Natural killer cell treated with Interleukin-12 subunit alpha and Interleukin-12 subunit beta and Interleukin-15 and Interleukin-18, amount 100 ng/mL, for 72 hours (primary cell): ENCODE data around the gene COQ8B. TPM values are rescaled to one million over a fixed set of nuclear protein-coding genes. Genes with fewer than 3 reads are reported as not detected.

Source experiments
- ATAC-seq, 2 donors: fragments of 150-1000 bp; cut with Tn5 transposase in 1 of 2; sonication (Bioruptor Pico), chemical (Tn5 transposase) in 1 of 2; 2 replicates each; pipeline ENCODE4 v1.10.0; 2021
- DNase-seq: peaks from one replicate; pipeline ENCODE4 v3.0.0; 2022; ENCODE audit warnings: low spot score
- H3K27ac Mint-ChIP-seq, 2 donors: 1 replicate in 1 of 2; 2 replicates in 1 of 2; pipeline ENCODE4 v1.8.0; 2022; ENCODE audit warnings: mixed read lengths in 2 of 2, mild to moderate bottlenecking in 1 of 2, moderate library complexity in 1 of 2
- H3K27me3 Mint-ChIP-seq, 2 donors: 1 replicate in 1 of 2; 2 replicates in 1 of 2; pipeline ENCODE4 v1.8.0; 2022; ENCODE audit warnings: mixed read lengths in 2 of 2
- H3K36me3 Mint-ChIP-seq: one replicate; pipeline ENCODE4 v1.8.0; 2022; ENCODE audit warnings: mixed read lengths
- H3K4me1 Mint-ChIP-seq, 2 donors: 1 replicate in 1 of 2; 2 replicates in 1 of 2; pipeline ENCODE4 v1.8.0; 2022; ENCODE audit warnings: low read depth in 2 of 2, mixed read lengths in 2 of 2, mild to moderate bottlenecking in 1 of 2
- H3K4me3 Mint-ChIP-seq: one replicate; pipeline ENCODE4 v1.8.0; 2022; ENCODE audit warnings: mixed read lengths
- H3K9me3 Mint-ChIP-seq: 2 replicates; pipeline ENCODE4 v1.8.0; 2022; ENCODE audit warnings: mixed read lengths
- total RNA-seq, 2 donors: library from RNA; stranded (reverse); gene quantifications; one replicate each; pipeline ENCODE4 v1.2.3, GENCODE V29; 2022

The COQ8B gene
- total RNA-seq, 2 donors from 2014 or later: 28.7 to 41.7 TPM

DNA sequence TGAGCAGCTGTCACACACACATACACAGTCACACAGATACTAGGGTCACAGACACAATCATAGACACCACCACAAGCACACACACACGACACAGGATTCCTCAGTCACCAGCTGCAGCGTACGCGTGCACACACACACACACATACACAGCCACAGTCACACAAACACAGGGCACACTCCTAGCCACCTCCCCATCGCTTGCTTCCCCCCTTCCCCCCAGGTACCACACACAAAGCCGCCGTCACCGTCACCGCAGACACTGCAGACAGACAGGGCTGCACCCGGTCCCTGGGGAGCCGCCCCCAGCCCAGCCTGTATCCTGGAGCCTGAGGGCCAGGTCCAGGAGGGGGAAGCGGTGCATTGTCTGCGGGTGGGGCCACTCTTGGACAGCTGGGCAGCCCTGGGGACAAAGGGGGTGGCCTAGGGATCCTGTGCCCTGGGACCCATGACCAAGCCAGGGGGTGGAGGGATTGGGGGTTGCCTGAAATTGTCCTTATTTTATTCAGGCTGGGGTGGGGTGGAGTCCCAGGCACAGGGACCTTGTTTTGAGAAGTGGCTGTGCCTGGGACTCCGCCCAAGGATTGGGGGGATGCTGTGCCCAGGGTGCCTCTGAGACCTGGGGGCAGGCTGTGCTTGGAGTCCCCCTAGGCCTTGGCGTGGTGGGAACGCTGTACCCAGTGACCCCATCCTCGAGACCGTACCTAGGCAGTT is 27.2 kb downstream of the COQ8B start:
- Mint-ChIP-seq H3K27me3 (no peaks in the 10 kb centered on the region), H3K9me3 (no peaks in the 10 kb centered on the region), H3K36me3 (peaks cover 13% of the 10 kb centered on the region), H3K27ac (no peak overlapping the region), H3K4me1 (peaks cover 8 to 13% of the 10 kb centered on the region in 2 donors), H3K4me3 (no peak overlapping the region)
- no peak for DNase-seq
- no peak for ATAC-seq

DNA sequence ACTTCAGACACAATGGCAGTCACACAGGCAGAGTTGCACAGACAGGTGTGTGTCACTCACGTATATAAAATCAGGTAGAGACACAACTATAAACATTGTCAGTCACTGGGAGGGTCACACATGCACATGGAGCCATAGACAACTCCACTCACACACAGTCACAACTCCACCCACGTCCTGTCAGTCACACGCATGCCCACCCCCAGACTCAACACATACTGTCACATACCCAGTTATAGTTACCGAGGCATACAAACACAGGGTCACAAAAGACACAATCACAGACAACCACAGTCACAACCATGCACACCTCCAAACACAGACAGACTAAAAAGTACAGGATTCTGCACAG is 27.7 kb downstream of the COQ8B start:
- no peak for DNase-seq
- Mint-ChIP-seq H3K36me3 (peaks cover 13% of the 10 kb centered on the region), H3K4me1 (peaks cover 8 to 13% of the 10 kb centered on the region in 2 donors), H3K27ac (no peak overlapping the region), H3K27me3 (no peaks in the 10 kb centered on the region), H3K4me3 (no peak overlapping the region), H3K9me3 (no peaks in the 10 kb centered on the region)
- no peak for ATAC-seq

DNA sequence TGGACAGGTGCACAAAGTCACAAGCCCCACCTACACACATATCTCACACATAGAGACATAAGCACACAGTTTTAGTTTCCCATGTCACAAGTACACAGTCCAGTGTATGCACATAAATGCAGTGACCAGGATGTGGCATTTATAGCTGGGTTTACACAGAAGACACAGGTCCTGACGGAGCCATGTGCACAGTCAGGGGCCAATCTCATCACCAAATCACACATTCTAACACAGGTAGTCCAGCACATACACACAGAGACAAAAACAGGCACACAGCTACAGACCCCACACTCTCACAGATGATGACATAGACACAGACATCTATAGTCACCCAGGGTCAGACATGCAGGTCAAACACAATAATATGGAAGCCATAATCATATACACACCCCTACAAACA is 28.4 kb downstream of the COQ8B start:
- ATAC-seq: no peak
- H3K4me1 Mint-ChIP-seq: peaks cover 8 to 13% of the 10 kb centered on the region in 2 donors
- DNase-seq: no peak

DNA sequence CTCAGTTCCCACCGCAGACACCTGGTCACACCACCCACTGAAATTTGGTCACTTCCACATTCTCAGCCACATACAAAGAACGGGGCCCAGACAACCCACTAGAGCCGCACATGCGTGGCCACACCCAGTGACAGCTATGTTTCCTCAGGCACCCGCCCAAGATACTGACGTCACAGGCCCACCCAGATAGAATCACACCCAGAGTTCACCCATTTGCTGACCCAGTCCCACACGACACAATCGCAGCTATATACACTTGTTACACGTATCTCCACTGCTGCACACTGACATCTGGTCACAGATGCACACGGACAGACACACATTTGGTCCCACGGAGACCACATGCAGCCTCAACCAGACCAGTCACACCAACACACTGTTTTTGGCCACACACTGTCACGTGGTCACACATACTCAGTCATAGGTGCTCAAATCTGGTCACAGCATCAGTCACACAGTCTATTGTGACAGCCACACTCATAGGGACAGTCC is 29.1 kb downstream of the COQ8B start:
- Mint-ChIP-seq H3K36me3 (peaks cover 13% of the 10 kb centered on the region), H3K9me3 (no peaks in the 10 kb centered on the region), H3K27ac (no peak overlapping the region), H3K27me3 (no peaks in the 10 kb centered on the region), H3K4me1 (peaks cover 8 to 13% of the 10 kb centered on the region in 2 donors), H3K4me3 (no peak overlapping the region)
- peak; percentile 51 to 61 for ATAC-seq
- DNase-seq: no peak

More for the DNA sequence above, 28.4 kb downstream of the COQ8B start:
- Mint-ChIP-seq H3K4me3 (no peak overlapping the region), H3K9me3 (no peaks in the 10 kb centered on the region), H3K27ac (no peak overlapping the region), H3K36me3 (peaks cover 13% of the 10 kb centered on the region), H3K27me3 (no peaks in the 10 kb centered on the region)

DNA sequence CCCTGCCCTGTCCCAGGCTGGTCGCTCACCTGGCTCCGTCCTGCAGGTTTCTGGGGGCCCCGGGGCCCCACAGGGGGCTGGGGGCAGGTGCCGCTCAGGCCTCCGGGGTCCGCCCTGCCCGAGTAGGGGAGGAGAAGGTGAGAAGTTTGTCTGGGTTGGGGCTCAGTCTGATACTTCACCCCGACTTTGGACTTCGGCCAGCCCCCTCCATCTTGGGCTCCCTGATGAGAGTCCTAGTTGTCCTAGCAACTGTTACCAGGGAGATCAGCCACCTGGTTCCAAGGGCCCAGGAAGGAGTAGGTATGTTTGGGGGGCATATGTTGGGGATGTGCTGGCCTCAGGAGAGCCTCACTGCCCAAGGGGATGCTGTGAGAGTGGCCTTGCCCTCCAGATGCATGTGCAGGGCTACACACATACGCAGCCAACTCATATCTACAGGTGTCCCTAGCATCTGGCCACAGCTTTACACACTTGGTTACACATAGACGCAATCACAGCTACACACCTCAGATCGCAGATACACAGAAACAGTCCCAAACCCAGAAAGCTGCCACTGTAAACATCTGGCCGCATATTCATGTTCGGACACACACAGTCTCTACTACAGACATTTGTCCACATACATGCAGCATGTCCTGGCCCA is 29.7 kb downstream of the COQ8B start:
- Mint-ChIP-seq H3K4me3 (no peak overlapping the region), H3K4me1 (peaks cover 8 to 13% of the 10 kb centered on the region in 2 donors), H3K27me3 (no peaks in the 10 kb centered on the region), H3K36me3 (peaks cover 13% of the 10 kb centered on the region), H3K9me3 (no peaks in the 10 kb centered on the region), H3K27ac (no peak overlapping the region)
- no peak for DNase-seq
- no peak for ATAC-seq

DNA sequence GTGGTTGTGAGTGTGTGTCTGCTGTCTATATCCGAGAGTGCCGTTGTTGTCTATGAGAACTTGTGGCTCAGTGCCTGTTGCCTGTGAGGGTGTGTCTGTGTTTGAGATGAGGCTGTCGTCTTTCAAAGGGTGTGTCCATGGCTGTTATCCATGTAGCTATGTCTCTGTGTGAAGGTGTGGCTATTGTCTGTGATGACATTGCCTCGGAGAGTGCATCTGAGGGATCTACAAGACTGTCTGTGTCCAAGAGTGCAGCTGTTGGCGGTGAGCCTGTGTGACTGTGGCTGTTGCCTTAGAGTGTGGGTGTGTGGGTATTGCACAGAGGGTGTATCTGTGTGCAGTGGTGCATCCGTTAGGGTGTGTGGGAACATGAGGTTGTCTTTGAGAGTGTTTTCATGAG is 31.1 kb downstream of the COQ8B start:
- Mint-ChIP-seq H3K9me3 (no peaks in the 10 kb centered on the region), H3K36me3 (peaks cover 13% of the 10 kb centered on the region), H3K4me1 (peaks cover 6 to 10% of the 10 kb centered on the region in 2 donors), H3K27me3 (no peaks in the 10 kb centered on the region), H3K27ac (no peak overlapping the region), H3K4me3 (no peak overlapping the region)
- no peak for ATAC-seq
- no peak for DNase-seq

DNA sequence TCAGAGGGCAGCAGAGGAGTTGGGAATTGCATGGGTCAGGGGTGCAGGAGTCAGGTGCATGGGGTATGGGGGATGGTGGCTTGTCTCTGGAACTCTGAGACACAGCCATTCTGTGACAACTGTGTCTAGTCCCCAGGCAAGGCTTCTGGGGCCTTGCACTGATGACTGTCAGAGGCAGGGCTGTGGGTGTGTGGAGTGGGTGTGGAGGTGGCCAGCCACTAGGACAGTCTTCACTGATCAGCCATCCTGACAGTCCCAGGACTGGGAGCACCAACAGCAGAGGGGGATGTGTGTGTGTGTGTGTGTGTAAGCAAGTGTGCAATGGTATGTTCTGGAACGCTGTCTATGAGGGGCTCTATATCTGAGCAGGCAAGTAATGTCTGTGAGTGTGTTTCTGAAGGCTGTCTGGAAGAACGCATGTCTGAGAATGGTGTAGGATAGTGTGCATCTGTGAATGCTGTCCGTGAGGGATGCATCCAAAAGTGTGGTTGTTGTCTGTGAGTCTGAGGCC is 31.6 kb downstream of the COQ8B start:
- no peaks in the 10 kb centered on the region for H3K27me3 Mint-ChIP-seq
- no peak overlapping the region for H3K27ac Mint-ChIP-seq
- H3K9me3 Mint-ChIP-seq: no peaks in the 10 kb centered on the region
- peaks cover 6 to 9% of the 10 kb centered on the region in 2 donors for H3K4me1 Mint-ChIP-seq
- peaks cover 13% of the 10 kb centered on the region for H3K36me3 Mint-ChIP-seq
- DNase-seq: no peak
- ATAC-seq: no peak
- H3K4me3 Mint-ChIP-seq: no peak overlapping the region

DNA sequence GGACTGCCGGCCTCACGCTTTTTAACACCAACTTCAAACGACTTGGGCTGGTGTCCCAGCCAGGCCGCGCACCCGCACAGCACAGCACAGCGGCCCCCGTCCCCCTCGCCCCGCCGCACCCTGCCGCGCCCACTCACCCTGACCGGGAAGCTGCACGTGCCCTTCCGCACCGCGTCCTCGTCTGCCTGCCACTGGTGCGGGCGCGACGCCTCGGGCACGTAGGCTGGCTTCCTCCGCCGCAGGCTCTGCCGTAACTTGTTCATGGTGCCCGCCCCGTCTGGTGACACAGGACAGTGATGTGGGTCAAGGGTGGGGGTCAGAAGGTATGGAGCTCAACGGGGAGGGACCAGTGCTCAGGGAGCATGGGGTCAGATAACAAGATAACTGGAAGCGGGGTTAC is 32.4 kb downstream of the COQ8B start:
- DNase-seq: no peak
- no peaks in the 10 kb centered on the region for H3K9me3 Mint-ChIP-seq
- ATAC-seq: no peak
- H3K4me1 Mint-ChIP-seq: peaks cover 6 to 9% of the 10 kb centered on the region in 2 donors
- H3K27ac Mint-ChIP-seq: no peak overlapping the region
- no peak overlapping the region for H3K4me3 Mint-ChIP-seq
- H3K36me3 Mint-ChIP-seq: peaks cover 13% of the 10 kb centered on the region
- H3K27me3 Mint-ChIP-seq: no peaks in the 10 kb centered on the region

DNA sequence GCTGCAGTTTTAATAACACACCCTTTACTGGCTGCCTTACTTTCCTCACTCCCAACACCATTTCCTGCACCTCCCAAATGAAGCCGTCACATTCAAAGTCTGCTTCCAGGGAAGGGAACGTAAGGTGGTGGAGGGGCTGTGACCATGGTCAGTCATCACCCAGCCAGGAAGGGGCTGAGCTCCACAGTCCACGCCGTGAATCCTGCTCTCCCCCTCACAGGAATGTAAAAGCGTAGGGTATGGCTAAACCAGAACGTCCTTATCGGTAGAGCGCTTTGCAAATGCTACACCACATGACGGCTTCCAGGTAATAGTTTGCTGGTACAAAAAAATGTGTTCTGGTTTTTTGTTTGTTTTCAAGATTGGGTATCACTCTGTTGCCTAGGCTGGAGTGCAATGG is 33.2 kb downstream of the COQ8B start:
- Mint-ChIP-seq H3K4me3 (no peak overlapping the region), H3K36me3 (peaks cover 13% of the 10 kb centered on the region), H3K4me1 (peaks cover 6 to 9% of the 10 kb centered on the region in 2 donors)

DNA sequence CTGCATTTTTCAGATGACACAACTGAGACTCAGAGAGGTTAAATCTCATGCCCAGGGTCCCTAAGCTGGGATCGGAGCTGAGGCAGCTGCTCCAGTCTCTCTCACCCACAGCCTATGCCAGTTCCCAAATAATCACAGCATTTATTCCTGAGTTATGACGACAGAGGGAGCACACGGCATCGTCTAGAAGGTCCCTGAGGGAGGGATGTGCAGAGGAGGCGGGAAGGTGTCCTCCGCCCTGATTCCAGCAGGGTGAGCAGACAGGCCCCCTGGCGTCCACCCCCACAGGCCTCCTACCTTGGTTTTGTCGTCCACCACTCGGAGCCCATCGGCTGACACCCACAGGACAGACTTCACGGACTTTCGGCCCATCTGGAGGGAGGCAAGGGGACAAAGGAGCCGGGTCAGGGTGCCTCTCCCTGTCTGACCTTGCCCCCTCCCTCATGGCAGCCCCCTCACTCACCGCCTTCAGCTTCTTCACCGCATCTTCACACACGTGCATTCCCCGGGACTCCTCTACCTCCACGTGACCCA is 34.2 kb downstream of the COQ8B start:
- no peak overlapping the region for H3K27ac Mint-ChIP-seq

More for the DNA sequence above, 33.2 kb downstream of the COQ8B start:
- DNase-seq (no peak), ATAC-seq (no peak)
- H3K27ac Mint-ChIP-seq: no peak overlapping the region
- H3K27me3 Mint-ChIP-seq: no peaks in the 10 kb centered on the region
- no peaks in the 10 kb centered on the region for H3K9me3 Mint-ChIP-seq

DNA sequence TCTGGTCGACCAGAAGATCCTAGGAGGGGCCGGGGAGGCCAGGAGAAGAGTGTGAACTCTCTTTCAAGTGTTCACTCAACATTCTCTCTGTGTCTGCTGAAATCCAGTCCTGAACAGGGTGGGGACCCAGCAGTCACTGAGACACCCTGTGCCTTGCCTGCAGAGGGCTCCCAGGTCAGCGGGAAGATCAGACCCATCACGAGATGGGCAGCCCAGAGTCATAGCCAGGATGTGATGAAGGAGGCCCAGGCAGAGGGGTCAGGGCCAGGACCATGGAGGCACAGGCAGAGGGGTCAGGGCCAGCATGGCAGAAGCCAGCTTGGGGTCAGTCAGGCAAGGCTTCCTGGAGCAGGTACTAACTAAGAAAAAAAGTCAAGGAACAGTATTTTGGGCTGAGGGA is 35.6 kb downstream of the COQ8B start:
- no peaks in the 10 kb centered on the region for H3K9me3 Mint-ChIP-seq
- H3K36me3 Mint-ChIP-seq: peaks cover 9% of the 10 kb centered on the region
- no peak overlapping the region for H3K4me3 Mint-ChIP-seq
- H3K4me1 Mint-ChIP-seq: peaks cover 3 to 9% of the 10 kb centered on the region in 2 donors
- ATAC-seq (no peak), DNase-seq (no peak)
- H3K27ac Mint-ChIP-seq: no peak overlapping the region
- H3K27me3 Mint-ChIP-seq: no peaks in the 10 kb centered on the region

More for the DNA sequence above, 34.2 kb downstream of the COQ8B start:
- DNase-seq (no peak), ATAC-seq (no peak)
- Mint-ChIP-seq H3K36me3 (peaks cover 13% of the 10 kb centered on the region), H3K27me3 (no peaks in the 10 kb centered on the region), H3K4me3 (no peak overlapping the region), H3K9me3 (no peaks in the 10 kb centered on the region), H3K4me1 (peaks cover 6 to 9% of the 10 kb centered on the region in 2 donors)

DNA sequence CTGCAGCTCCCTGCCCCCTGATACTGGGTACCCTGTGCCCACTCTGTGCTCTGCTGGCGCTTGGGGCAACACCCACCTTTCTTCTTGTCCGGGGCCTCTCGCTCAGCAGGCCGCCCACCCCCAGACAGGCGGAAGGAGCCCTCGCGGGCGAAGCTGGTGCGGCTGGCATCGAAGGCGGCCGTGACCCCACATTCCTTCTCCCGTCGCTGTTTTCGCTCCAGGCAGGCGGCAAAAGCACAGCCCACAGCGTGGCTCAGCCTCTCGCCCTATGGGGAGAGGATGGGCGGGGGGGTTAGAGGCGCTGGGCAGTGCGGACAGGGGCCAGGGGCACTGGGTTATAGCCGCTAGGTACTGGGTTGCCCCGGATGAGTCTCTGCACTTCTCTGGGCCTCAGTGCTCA is 39.5 kb downstream of the COQ8B start:
- Mint-ChIP-seq H3K4me1 (peaks cover 0 to 2% of the 10 kb centered on the region in 2 donors), H3K4me3 (no peak overlapping the region), H3K27ac (no peak overlapping the region), H3K36me3 (no peaks in the 10 kb centered on the region), H3K27me3 (no peaks in the 10 kb centered on the region), H3K9me3 (no peaks in the 10 kb centered on the region)
- no peak for DNase-seq
- ATAC-seq: no peak

DNA sequence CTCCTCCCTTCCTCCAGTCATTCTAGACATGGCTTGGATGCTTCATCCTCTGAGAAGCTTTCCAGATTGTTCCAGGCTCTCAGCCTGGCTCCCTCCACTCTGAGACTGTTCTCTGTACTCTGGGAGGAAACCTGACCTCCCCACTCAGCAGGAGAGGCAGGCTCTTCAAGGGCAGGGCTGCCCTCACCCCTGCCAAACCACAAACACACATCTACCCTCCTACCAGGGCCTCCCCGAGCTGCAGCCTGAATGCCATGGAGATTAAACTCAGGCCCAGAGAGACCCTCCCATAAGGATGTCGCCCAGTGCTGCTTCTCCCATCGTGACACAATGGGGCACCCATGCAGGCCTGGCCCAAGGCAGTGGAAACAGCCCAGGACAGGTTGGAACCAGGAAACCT is 42.4 kb downstream of the COQ8B start:
- Mint-ChIP-seq H3K27me3 (no peaks in the 10 kb centered on the region), H3K9me3 (no peaks in the 10 kb centered on the region), H3K36me3 (peaks cover under 1% of the 10 kb centered on the region), H3K27ac (no peak overlapping the region), H3K4me3 (no peak overlapping the region), H3K4me1 (peaks cover 0 to 6% of the 10 kb centered on the region in 2 donors)
- ATAC-seq: no peak
- DNase-seq: no peak

DNA sequence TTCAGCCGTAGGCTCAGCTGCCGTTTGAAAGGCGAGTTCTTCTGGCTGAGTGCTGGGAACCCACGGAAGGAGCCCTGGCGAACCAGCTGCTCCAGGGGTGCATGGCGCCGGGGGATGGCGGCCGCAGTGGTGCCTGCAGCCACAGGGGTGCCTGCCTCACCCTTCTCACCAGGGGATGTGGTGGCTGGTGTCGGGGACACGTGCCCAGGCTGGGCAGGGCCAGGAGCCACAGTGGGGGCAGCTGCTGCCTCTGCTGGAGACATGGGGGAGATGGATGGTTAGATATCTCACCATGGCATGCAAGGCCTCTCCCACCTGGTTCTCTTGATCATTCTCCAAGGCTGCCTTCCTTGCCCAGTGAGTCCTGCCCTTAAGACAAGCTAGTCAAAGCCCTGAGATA is 43.3 kb downstream of the COQ8B start:
- Mint-ChIP-seq H3K4me3 (no peak overlapping the region), H3K36me3 (peaks cover 5% of the 10 kb centered on the region), H3K4me1 (peaks cover 0 to 6% of the 10 kb centered on the region in 2 donors), H3K27ac (no peak overlapping the region), H3K27me3 (no peaks in the 10 kb centered on the region), H3K9me3 (no peaks in the 10 kb centered on the region)
- ATAC-seq (peak; percentile 60 to 65), DNase-seq (no peak)
